Heart left ventricle (tissue), 13 donors: ENCODE measurements around the gene IRAK2.

Experiments
- POLR2A ChIP-seq, 2 donors: fragments of 450-650 bp; IDR thresholded peaks; one replicate each; pipeline ENCODE4 v1.6.1; 2017; ENCODE audit warnings: antibody characterized with exemption in 2 of 2, mild to moderate bottlenecking in 2 of 2, moderate library complexity in 2 of 2
- TF ChIP-seq, protein P1 (sequence below), 12 donors: fragments of 200-600 bp; sonication (generic) in 4 of 12; IDR thresholded peaks; one replicate each; pipeline versions ENCODE4 v1.5.0 to v1.8.0; 2018 to 2022; ENCODE audit warnings: antibody characterized with exemption in 12 of 12, mild to moderate bottlenecking in 5 of 12
- donor health status: ischemic (EF 13 %, LVEDD 7.1; RV severe dilation, severe dysfunction).
- donor health status: DM: no; HTN: yes; CAD: no.
- donor health status: DM: no; HTN: no; CAD: no.
- donor health status: ischemic (EF 25% LVEDD 6.9; RV normal size, moderate dysfunction).
- donor health status: ischemic (EF 25% LVEDD 5.7; RV mildly dilated, moderate dysfunction).
- donor health status: ischemic (EF 35%, LVEDD 5.7; RV mildly dilated, moderate dysfunction).
- donor health status: nonischemic (EF 11% LVEDD 7.7; RV severe dilation, severe dysfunction).
- donor health status: DM: yes; HTN: yes; CAD: no.
- donor health status: PGD.
- donor health status: ischemic (EF 29% LVEDD 5.4; RV normal size, mild dysfunction).
- donor health status: nonischemic (EF 23%, LVEDD 6.1; RV moderate dilation, normal function).

- no peak for TF ChIP-seq POLR2A (IDR thresholded peaks at IDR 0.05)
- TF ChIP-seq, protein P1, sequence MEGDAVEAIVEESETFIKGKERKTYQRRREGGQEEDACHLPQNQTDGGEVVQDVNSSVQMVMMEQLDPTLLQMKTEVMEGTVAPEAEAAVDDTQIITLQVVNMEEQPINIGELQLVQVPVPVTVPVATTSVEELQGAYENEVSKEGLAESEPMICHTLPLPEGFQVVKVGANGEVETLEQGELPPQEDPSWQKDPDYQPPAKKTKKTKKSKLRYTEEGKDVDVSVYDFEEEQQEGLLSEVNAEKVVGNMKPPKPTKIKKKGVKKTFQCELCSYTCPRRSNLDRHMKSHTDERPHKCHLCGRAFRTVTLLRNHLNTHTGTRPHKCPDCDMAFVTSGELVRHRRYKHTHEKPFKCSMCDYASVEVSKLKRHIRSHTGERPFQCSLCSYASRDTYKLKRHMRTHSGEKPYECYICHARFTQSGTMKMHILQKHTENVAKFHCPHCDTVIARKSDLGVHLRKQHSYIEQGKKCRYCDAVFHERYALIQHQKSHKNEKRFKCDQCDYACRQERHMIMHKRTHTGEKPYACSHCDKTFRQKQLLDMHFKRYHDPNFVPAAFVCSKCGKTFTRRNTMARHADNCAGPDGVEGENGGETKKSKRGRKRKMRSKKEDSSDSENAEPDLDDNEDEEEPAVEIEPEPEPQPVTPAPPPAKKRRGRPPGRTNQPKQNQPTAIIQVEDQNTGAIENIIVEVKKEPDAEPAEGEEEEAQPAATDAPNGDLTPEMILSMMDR (IDR thresholded peaks at IDR 0.05), result no peak
Measured at GRCh38 chr3:10150987-10151386, 13.7 kb upstream of the IRAK2 start.
